ENCODE results near the gene ZNF316. TPM values are rescaled to one million over a fixed set of nuclear protein-coding genes. Genes with fewer than 3 reads are reported as not detected.
A peak's percentile ranks its signal among the peaks of the same experiment; 100 is the strongest.

The ZNF316 gene
- polyA plus RNA-seq, 3 donors, result 0.66 to 41.1 (median 1.2) TPM

DNA sequence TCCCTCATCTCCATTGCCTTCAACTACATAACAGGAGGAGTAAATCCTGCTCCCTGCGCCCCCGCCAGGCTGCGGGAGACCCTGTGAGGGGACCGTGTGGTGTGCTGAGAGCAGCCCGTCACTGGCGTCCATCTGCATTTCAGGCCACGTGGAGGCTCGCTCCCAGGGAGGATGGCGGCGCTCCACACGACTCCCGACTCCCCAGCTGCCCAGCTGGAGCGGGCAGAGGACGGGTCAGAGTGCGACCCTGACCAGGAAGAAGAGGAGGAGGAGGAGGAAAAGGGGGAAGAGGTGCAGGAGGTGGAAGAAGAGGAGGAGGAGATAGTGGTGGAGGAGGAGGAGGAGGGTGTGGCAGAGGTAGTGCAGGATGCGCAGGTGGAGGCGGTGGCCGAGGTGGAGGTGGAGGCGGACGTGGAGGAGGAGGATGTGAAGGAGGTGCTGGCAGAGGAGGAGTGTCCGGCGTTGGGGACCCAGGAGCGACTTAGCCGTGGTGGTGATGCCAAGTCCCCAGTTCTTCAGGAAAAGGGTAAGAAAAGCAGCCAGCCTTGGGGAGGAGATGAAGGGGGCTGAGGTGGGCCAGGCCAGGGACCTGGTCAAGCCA is 5.2 kb downstream of the ZNF316 start:
- peaks cover 0 to 3% (median 0%) of the 10 kb centered on the region in 3 donors for H3K27me3 Mint-ChIP-seq (ENCODE audit: low read depth in 3 of 3)
- DNase-seq, result no peak
- TF ChIP-seq, protein P1, sequence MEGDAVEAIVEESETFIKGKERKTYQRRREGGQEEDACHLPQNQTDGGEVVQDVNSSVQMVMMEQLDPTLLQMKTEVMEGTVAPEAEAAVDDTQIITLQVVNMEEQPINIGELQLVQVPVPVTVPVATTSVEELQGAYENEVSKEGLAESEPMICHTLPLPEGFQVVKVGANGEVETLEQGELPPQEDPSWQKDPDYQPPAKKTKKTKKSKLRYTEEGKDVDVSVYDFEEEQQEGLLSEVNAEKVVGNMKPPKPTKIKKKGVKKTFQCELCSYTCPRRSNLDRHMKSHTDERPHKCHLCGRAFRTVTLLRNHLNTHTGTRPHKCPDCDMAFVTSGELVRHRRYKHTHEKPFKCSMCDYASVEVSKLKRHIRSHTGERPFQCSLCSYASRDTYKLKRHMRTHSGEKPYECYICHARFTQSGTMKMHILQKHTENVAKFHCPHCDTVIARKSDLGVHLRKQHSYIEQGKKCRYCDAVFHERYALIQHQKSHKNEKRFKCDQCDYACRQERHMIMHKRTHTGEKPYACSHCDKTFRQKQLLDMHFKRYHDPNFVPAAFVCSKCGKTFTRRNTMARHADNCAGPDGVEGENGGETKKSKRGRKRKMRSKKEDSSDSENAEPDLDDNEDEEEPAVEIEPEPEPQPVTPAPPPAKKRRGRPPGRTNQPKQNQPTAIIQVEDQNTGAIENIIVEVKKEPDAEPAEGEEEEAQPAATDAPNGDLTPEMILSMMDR (IDR thresholded peaks at IDR 0.05), result no peak
- Histone ChIP-seq H3K4me3 (replicated peaks in 1 of 3; ENCODE audit: low read depth in 2 of 3, low read length in 3 of 3) (no peak overlapping the region), H3K9me3 (replicated peaks in 1 of 2; ENCODE audit: control insufficient read depth in 1 of 2, insufficient read depth in 1 of 2, low read length in 2 of 2) (no peaks in the 10 kb centered on the region), H4K20me1 (ENCODE audit: insufficient read depth, low read length) (peaks cover 90% of the 10 kb centered on the region), H3K4me2 (replicated peaks; ENCODE audit: extremely low read depth, low read length, poor library complexity, severe bottlenecking) (no peak overlapping the region), H3K27me3 (ENCODE audit: control insufficient read depth in 2 of 2, insufficient read depth in 2 of 2, low read length in 2 of 2) (no peaks in the 10 kb centered on the region), H3K9ac (ENCODE audit: insufficient read depth, low read length, poor library complexity, severe bottlenecking) (no peak overlapping the region), H3K79me2 (ENCODE audit: insufficient read depth, low read length) (peaks cover 48% of the 10 kb centered on the region), H3K36me3 (replicated peaks in 1 of 2; ENCODE audit: control insufficient read depth in 1 of 2, insufficient read depth in 2 of 2, low read length in 2 of 2) (peaks cover 65 to 82% of the 10 kb centered on the region in 2 donors), H3K27ac (ENCODE audit: low read depth in 1 of 2, low read length in 2 of 2) (no peak overlapping the region), H3K4me1 (ENCODE audit: control insufficient read depth in 1 of 2, insufficient read depth in 2 of 2, low read length in 2 of 2) (peaks cover 19 to 28% of the 10 kb centered on the region in 2 donors), H2AFZ (ENCODE audit: insufficient read depth, low read depth, low read length, poor library complexity, severe bottlenecking) (no peak overlapping the region)
- H3K36me3 Mint-ChIP-seq, result peaks cover 78 to 89% of the 10 kb centered on the region in 2 donors
- H3K4me1 Mint-ChIP-seq, result peaks cover 28% of the 10 kb centered on the region
- H3K4me3 Mint-ChIP-seq, result no peak overlapping the region
- WGBS (ENCODE audit: insufficient coverage), result 98% methylated on average over 24 of the region's 24 CpGs
- intact Hi-C loops (cut with micrococcal nuclease), result loop anchor here in 1 of 2 donors (5.0 kb wide), 1 partner anchor 65 kb away; the partner anchor contains the start of gene ZNF12
- H3K27ac Mint-ChIP-seq, result peak overlapping the region in 2 of 7 donors; percentile 15 to 35
- H3K9me3 Mint-ChIP-seq, result peaks cover 0 to 18% (median under 1%) of the 10 kb centered on the region in 7 donors

DNA sequence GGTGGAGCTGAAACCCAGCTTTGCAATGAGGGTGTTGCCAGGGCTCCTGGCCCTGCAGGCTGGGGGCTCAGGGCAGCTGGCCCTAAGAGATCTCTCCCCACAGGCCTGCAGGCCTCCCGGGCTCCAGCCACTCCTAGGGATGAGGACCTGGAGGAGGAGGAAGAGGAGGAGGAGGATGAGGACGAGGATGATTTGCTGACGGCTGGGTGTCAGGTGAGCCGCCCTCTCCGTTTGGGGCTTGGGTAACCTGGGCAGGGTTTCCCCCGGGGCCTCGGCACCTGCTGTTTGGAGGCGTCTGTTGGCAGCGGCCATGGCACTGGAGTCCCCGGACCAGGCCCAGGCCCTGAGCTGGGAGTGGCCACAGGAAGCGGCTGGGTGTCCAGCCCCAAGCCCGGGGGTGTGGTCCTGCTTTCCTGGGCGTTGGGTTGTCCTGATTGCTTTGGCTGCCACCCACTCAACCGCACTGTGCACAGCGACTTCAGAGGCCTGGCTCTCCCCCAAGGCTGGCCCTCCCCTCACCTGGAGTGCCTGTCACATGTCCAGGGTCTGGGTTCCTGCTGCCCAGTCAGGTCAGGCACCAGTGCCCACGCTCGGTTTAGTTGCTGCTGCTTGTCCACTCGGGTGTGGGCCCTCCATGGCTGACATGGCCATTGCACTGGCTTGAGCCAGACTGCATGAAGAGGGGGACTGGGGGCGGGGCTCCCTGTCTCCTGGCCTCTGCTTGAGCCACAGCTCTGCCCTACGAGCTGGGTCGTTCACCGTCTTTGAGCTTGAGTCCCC is 5.9 kb downstream of the ZNF316 start:
- peaks cover 84 to 96% of the 10 kb centered on the region in 2 donors for H3K36me3 Mint-ChIP-seq
- Histone ChIP-seq H3K9ac (ENCODE audit: insufficient read depth, low read length, poor library complexity, severe bottlenecking) (no peak overlapping the region), H3K79me2 (ENCODE audit: insufficient read depth, low read length) (peaks cover 47% of the 10 kb centered on the region), H2AFZ (ENCODE audit: insufficient read depth, low read depth, low read length, poor library complexity, severe bottlenecking) (no peak overlapping the region), H4K20me1 (ENCODE audit: insufficient read depth, low read length) (peaks cover 94% of the 10 kb centered on the region), H3K4me2 (replicated peaks; ENCODE audit: extremely low read depth, low read length, poor library complexity, severe bottlenecking) (no peak overlapping the region), H3K27ac (ENCODE audit: low read depth in 1 of 2, low read length in 2 of 2) (no peak overlapping the region), H3K9me3 (replicated peaks in 1 of 2; ENCODE audit: control insufficient read depth in 1 of 2, insufficient read depth in 1 of 2, low read length in 2 of 2) (peaks cover 0 to 2% of the 10 kb centered on the region in 2 donors), H3K4me3 (replicated peaks in 1 of 3; ENCODE audit: low read depth in 2 of 3, low read length in 3 of 3) (no peak overlapping the region), H3K36me3 (replicated peaks in 1 of 2; ENCODE audit: control insufficient read depth in 1 of 2, insufficient read depth in 2 of 2, low read length in 2 of 2) (peaks cover 71 to 89% of the 10 kb centered on the region in 2 donors), H3K4me1 (ENCODE audit: control insufficient read depth in 1 of 2, insufficient read depth in 2 of 2, low read length in 2 of 2) (peaks cover 15 to 22% of the 10 kb centered on the region in 2 donors), H3K27me3 (ENCODE audit: control insufficient read depth in 2 of 2, insufficient read depth in 2 of 2, low read length in 2 of 2) (no peaks in the 10 kb centered on the region)
- H3K27me3 Mint-ChIP-seq (ENCODE audit: low read depth in 3 of 3), result peaks cover 0 to 3% (median 0%) of the 10 kb centered on the region in 3 donors
- peaks cover 0 to 18% (median 1%) of the 10 kb centered on the region in 7 donors for H3K9me3 Mint-ChIP-seq
- TF ChIP-seq, protein P1 (IDR thresholded peaks at IDR 0.05), result no peak
- no peak overlapping the region for H3K4me3 Mint-ChIP-seq
- DNase-seq, result no peak
- intact Hi-C loops (cut with micrococcal nuclease), result loop anchor here in 1 of 2 donors (5.0 kb wide), 1 partner anchor 64 kb away; the partner anchor contains the start of gene ZNF12
- peak overlapping the region in 1 of 7 donors; percentile 46 for H3K27ac Mint-ChIP-seq
- H3K4me1 Mint-ChIP-seq, result peaks cover 25% of the 10 kb centered on the region
- 96% methylated on average over 21 of the region's 22 CpGs for WGBS (ENCODE audit: insufficient coverage)

Measured in CD14-positive monocyte (primary cell).